Lung microvascular endothelial cell (primary cell): Measurements from ENCODE around the gene GNAI2. TPM values are rescaled to one million over a fixed set of nuclear protein-coding genes. Genes with fewer than 3 reads are reported as not detected.

ENCODE experiments used
- DNase-seq, 2 donors: peaks; one replicate each; pipeline versions ENCODE4 v3.0.0 to v3.0.0-alpha.2; 2010; ENCODE audit warnings: low read depth in 2 of 2
- total RNA-seq: library from RNA; depleted of rRNA; stranded (reverse); fragments of >200 nt; gene quantifications from 2 replicates; pipeline ENCODE4 v1.2.1, GENCODE V29; 2014

The GNAI2 gene
- total RNA-seq, 1 donor from 2014 or later, result 488 TPM

GRCh38 chr3:50296721-50297383 is 60.8 kb downstream of the GNAI2 start:
- DNase-seq, result no peak

GRCh38 chr3:50297384-50297775 is 61.4 kb downstream of the GNAI2 start:
- no peak for DNase-seq

GRCh38 chr3:50297896-50298725 is 62.1 kb downstream of the GNAI2 start:
- DNase-seq, result no peak

- peak; percentile 100 for DNase-seq
These were observed 63.0 kb downstream of the GNAI2 start, which contains the start of the genes HYAL3 and NAA80 for GRCh38 chr3:50298836-50299637. Gene HYAL3, minus strand, starts transcription at chr3:50299405. Its CDS starts 3,803 bp downstream, at chr3:50295602. Gene NAA80, minus strand, starts transcription at chr3:50299405. Its CDS starts 1,942 bp downstream, at chr3:50297463.

- DNase-seq, result no peak
These were observed 63.6 kb downstream of the GNAI2 start for GRCh38 chr3:50299638-50299928.

DNA sequence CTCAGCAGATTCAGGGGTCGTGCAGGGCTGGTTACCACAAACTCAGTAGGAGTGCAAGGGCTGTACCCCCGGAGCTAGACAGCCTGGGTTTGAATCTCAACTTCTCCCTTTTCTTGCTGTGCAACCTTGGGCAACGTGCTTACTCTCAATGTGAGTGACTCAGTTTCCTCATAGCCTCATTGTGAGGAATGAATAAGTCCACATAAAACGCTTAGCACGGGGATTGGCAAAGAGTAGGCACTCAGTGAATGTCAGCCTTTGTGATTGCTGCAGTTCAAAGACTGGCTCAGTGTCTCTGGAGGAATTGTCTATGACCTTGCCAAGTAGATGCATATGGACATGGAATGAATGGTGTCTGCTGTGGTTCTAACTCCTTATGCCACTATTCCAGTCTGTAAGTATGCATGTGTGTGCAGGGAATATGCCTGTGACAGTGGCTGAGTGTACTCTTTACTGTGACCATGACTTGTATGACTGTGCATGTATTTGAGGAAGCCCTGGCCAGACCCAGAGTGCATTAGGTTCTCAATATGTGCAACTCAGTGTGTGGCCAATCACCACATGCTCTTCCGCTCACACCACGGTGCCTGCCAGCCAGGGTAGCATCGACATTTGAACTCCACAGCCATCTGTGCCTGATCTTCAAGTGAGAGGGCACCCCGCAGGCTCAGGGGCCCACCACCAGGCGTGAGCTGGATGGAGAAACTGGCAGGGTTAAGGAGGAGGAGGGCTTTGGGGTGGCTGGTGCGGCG is 64.1 kb downstream of the GNAI2 start:
- peak; percentile 48 to 73 for DNase-seq

DNA sequence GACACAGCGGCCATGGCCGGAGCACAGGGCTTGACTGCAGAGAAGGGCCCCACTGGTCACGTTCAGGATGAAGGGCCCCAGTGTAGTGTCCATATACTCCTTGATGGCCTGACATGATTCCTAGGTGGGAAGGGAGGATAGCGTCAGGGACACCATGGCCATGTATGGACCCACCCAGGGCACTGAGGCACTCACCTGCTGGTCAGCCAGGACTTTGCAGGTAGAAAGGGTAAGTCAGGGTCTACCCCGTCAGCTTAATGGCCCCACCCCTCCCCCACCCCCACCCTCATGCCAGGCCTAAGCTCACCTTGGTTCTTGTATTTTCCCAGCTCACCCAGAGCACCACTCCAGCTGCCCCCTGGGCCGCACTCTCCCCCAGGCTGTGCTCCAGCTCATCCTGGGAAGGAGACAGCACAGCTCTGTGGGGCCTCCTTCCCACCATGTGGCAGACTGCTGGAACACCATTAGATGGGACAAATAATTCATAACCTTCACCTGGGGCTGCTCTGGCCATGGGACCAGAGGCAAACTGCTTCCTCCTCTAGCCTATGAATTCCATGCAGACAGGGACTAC is 64.8 kb downstream of the GNAI2 start:
- DNase-seq, result no peak

DNA sequence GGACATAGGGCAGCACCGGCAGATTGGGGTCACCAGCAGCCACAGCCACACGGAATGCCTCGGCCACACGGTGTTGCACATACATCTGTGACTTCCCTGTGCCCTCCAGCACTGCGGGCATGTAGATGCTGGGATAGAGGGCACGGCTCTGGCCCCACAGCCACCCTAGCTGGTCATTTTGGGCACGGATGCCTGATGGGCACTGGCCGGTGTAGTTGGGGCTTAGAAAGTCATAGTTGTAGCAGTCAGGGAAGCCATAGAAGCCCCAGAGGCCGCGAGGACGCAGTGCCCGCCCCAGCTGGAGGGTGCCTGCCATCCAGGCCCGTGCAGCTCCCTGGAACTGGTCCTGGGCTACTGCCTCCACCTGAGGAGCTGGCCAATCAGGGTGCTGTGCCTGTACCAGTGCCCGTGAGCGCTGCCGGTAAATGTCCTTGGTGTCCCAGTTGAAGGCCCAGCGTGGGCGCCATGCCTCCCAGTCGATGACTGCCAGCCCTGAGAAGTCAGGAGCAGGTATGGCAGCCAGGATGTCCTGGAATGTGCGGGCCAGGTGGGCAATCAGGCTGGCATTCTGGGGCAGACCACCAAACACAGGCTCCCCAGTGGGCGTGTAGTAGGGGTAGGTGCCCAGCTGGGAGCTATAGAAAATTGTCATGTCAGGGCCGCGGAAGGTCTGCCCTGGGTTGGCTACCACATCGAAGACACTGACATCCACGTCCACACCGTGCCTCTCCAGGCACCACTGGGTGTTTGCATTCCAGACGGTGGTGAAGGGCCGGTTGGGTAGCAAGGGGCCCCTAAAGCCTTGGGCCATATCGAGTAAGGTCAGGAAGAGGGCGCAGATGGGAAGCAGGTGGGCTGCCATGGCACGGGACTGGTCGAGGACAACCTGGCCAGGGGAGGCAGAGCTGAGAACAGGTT is 66.3 kb downstream of the GNAI2 start:
- no peak for DNase-seq

- peak; percentile 41 to 71 for DNase-seq
These were observed 67.2 kb downstream of the GNAI2 start, which contains the start of gene HYAL1 for GRCh38 chr3:50303013-50303815. Gene HYAL1, minus strand, starts transcription at chr3:50303574. Its CDS starts 618 bp downstream, at chr3:50302956.

GRCh38 chr3:50304601-50305000 is 68.6 kb downstream of the GNAI2 start:
- DNase-seq, result no peak

Other genes starting within 250 kb of the GNAI2 start
- 84.3 and 152 TPM in 2 replicates for gene RBM5, start 147.3 kb upstream of the GNAI2 start, total RNA-seq
- 8.3 and 16.1 TPM in 2 replicates for gene SEMA3F, start 80.9 kb upstream of the GNAI2 start, total RNA-seq
- not detected in 2 replicates for gene GNAT1, start 44.6 kb upstream of the GNAI2 start, total RNA-seq
- under 0.01 TPM in 1 of 2 replicates, not detected in the other for gene SLC38A3, start 30.9 kb upstream of the GNAI2 start, total RNA-seq
- 0.44 and 0.60 TPM in 2 replicates for gene SEMA3B, start 32.9 kb downstream of the GNAI2 start, total RNA-seq
- not detected in 2 replicates for gene LSMEM2, start 42.9 kb downstream of the GNAI2 start, total RNA-seq
- 78.7 and 104 TPM in 2 replicates for gene IFRD2, start 56.2 kb downstream of the GNAI2 start, total RNA-seq
- gene HYAL3, start 63.2 kb downstream of the GNAI2 start, total RNA-seq, result 12.9 and 26.2 TPM in 2 replicates
- 3.1 and 3.6 TPM in 2 replicates for gene NAA80, start 63.2 kb downstream of the GNAI2 start, total RNA-seq
- 3.1 and 5.8 TPM in 2 replicates for gene HYAL1, start 67.4 kb downstream of the GNAI2 start, total RNA-seq
- 404 and 600 TPM in 2 replicates for gene HYAL2, start 86.5 kb downstream of the GNAI2 start, total RNA-seq
- gene TUSC2, start 92.0 kb downstream of the GNAI2 start, total RNA-seq, result 21.4 and 22.8 TPM in 2 replicates
- gene RASSF1, start 104.6 kb downstream of the GNAI2 start, total RNA-seq, result 12.0 and 20.6 TPM in 2 replicates
- gene ZMYND10, start 109.5 kb downstream of the GNAI2 start, total RNA-seq, result 0.20 and 0.22 TPM in 2 replicates
- 12.0 and 17.3 TPM in 2 replicates for gene NPRL2, start 114.6 kb downstream of the GNAI2 start, total RNA-seq
- 15.5 and 21.6 TPM in 2 replicates for gene CYB561D2, start 114.7 kb downstream of the GNAI2 start, total RNA-seq
- 27.7 and 44.4 TPM in 2 replicates for gene TMEM115, start 123.3 kb downstream of the GNAI2 start, total RNA-seq